GM21825 (cell line): ENCODE data around the gene PLXNC1.
"Not testable (repeated sequence)": the region's sequence is repeated elsewhere in the genome, so short reads cannot be mapped to it uniquely, and the experiment has no call there.

ENCODE experiments used
- ATAC-seq: cut with Tn5 transposase; IDR thresholded peaks from one replicate; pipeline ENCODE4 v1.9.1; 2021; ENCODE audit warnings: mild to moderate bottlenecking, moderate library complexity; ENCODE audit not compliant: unreplicated experiment

Gene PLXNC1

DNA sequence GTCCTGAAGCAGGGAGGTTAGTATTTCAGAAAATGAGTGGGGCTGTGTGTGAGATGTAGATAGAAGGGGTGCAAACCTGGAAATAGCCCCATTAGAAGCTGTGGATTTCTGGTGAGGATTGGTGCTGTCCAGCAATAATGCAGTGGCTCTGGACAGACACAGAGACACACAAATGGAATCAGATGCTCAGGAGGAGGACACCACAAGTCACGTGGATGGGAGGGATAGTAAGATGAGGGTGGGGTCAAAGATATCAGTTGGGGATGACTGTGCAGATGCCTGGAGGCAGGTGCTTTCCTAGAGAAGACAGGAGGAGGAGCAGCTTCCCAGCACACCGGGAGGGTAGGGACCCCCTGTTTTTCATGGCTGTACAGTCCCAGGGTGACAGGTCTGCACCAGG lies 136.5 kb downstream of the PLXNC1 start:
- no peak for ATAC-seq

DNA sequence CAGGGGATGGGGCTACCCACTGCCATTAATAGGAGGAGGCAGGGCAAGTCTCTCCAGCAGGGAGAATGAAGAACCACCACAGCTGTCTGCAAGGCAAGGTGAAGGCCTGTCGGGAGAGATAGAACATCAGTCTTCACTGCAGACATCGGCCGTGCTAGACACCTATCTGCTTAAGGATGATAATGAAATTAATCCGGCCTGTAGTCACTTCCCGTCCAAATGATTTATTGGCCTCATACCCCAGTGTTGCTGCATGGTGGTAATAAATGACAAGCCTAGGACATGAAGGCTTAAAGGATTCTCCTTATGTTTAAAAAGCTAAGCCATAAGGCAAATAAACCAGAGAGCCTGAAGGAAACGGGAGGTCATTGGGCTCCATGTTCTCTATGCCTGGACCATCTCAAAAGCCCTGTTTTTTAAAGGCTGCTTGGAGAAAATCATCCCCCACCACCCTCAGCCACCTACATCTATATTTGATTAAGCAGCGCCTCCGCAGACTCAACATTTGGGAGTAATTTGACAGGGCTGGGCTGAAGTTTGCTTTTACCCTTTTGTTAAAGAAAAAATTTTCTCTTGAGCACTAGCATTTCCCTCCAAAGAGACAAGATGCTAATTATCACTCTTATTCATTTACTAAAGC lies 137.7 kb downstream of the PLXNC1 start:
- ATAC-seq: no peak

DNA sequence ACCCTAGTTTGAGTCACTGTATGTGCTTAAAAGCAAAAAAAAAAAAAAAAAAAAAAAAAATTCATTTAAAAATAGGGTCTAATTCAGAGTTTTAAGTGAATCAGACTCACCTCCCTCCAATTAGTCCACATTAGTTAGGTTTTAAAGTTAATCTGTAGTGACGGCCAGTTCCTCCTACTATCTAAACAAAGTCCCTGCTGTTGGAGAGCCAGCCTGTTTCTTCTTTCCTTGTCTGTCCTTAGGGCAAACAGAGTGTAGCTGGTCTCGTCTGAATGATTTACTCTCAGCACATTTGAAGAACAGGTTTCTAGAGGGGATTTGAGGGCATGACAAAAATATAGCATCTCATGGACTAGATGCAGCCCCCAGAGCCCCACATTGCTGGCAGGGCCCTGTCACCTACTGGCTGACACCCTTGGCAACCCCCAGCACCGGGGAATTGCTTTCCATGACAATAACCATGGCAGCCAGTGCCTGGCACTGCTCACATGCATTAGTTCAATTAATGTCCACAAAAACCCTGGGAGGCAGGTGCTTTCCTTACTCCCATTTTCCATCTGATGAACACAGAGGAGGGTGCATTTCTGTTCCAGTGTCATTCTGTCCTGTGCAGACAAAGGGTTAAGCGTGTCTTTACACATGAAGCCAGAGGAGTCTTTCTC lies 138.3 kb downstream of the PLXNC1 start:
- ATAC-seq: no peak

DNA sequence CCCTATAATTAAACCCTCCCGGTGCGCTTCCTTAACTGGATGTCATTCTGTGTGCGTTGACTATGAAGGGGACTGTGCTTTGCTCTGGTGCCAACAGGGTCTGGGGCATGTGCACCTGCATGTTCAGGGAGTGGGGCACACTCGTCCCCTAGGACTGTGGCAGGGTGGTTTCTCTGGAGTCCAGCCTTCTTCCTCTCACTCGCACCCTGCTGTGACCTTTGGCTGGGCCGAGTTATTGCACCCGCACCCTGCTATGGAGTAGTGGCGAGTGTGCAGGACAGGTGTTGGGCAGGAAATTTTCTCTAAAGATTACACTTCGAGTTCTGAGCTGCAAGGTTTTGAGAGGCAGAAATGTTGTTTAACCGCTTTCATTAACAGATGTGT lies 138.9 kb downstream of the PLXNC1 start:
- no peak for ATAC-seq

DNA sequence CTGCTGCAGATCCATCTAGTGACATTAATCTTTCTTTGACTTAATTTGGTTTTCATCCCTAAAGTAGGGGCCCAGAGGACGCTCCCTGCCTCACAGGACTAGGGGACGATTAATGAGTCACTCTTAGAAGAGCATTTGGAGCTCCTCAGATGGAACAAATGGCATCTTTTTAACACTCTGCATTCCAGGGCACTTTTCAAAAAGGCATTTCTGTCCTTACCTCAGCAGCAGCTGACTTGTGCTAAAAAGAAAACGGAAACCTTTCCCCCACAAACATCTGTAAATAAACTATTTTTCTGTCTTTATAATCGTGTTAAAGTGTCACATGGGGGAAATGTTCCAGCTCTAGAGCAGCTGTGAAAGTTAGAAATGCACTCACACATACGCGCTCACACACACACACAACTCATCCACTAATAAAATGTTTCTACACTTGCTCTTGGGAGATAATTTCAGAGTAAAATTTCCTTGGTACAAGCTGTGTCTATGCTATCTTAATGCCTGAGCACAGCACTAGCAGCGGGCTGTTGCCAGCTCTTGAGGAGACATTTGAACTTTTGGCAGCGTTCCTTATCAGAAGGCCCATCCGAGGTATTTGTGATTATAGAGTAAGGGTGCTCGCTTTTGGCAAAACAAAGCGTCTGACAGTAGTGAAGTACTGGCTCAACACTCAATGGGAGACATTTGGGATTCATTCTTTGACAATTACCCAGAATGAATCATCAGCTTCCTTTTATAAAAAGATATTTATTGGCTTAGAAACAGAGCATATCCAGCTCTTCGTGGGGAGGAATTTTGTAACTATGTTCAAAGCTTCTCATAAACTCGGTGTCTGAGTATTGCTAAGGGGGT lies 141.3 kb downstream of the PLXNC1 start:
- no peak for ATAC-seq

DNA sequence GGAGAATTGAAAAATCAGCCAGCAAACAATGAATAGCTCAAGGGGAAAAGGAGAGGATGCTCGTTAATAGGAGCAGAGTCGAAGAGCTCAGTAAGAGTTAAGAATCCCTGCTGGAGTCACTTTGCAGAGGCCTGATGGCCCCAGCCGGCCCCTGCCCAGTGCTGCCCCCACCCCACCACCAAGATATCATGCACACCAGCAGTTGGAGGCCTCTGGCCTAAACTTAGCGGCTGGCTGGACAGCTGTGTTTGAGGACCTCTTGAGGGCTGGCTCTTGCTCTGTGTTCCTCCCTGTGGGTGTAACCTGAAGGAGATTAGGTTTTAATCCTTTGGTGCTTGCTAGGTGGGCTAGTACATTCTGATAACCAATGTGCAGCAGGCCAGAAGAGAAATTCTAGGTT lies 142.0 kb downstream of the PLXNC1 start:
- ATAC-seq: no peak

DNA sequence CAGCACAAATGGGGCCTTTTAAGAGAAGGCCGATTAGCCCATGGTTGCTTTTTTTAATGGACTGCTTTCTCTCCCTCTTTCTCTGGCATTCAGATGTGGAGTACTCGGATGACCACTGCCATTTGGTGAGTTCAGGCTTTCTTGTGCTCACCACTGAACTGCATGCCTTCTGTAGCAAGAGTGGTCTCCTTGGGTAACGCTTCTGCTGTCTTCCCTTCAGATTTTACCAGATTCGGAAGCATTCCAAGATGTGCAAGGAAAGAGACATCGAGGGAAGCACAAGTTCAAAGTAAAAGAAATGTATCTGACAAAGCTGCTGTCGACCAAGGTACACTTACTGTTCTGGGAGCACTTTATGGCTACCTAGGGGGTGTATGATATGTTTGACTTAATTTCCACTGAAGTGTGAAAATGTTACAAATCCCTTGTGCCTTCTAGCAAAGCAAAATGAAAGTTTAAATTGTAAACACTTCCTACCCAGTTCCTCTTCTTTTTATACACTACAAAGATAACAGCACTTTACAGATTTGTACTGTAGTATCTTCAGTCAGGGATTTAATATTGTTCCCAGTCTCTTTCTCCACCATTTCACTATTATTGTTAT lies 148.8 kb downstream of the PLXNC1 start:
- ATAC-seq: no peak

DNA sequence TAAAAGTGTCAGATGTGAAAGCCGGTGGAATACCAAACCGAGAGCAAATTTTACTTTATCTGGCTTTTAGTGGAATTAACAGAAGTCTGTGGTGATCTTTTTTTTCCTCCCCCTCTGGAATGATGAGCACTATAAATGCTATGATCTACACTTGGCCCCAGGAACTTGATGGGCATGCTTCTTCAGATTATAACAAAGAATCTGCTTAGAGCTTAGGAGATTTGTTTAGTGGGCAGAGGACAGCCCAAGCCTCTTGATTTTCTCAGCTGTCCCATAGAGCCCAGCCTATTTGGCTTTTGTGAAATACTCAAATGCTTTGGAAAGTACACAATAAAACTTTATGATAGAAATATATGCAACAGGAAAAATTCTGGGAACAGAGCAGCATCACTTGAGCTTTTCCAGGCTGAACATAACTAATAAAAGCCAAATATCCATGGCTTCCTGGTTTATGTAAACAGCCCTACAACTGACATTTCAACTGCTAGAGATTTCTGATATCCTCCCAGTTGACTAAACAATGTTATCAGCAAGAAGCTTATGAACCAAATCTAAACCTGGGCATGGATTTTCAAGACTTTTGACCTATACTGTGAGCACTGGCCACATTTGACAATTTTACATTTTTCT lies 149.6 kb downstream of the PLXNC1 start:
- no peak for ATAC-seq

DNA sequence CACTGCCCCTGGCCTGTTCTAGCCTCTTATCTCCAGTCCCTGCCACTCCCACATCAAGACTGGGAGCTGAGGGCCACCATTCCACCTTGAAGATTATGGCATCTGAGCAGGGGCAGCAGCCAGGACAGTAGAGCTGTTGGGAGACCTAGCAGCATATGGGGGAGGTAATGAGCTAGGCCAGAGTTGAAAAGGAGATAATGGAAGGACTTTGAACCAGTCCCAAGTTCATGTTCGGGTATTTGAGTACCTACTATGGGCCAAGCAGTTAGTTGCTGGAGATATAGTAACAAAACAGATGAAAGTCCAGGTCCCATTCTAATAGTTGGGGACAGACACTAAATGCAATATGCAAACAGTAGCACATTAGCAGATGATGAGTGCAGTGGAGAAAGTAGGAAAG lies 151.5 kb downstream of the PLXNC1 start:
- ATAC-seq: no peak

DNA sequence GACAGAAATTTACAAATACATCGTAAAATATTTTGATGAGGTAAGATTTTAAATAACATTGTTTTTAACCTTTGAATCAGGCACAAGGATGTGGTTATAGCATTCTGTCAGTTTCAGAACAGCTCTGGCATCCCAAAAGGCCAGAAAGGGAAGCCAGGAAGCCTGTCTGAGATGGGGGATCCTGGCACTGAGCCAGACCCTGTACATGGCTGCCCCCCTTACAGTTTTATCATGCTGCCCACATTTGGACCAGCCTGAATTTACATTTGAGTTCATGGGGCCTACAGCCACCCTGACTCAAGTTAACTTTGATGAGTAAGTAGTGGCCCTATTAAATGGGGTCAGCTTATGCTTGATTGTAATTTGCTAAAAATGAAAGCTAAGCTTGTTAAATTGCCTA lies 155.6 kb downstream of the PLXNC1 start:
- ATAC-seq: no peak

DNA sequence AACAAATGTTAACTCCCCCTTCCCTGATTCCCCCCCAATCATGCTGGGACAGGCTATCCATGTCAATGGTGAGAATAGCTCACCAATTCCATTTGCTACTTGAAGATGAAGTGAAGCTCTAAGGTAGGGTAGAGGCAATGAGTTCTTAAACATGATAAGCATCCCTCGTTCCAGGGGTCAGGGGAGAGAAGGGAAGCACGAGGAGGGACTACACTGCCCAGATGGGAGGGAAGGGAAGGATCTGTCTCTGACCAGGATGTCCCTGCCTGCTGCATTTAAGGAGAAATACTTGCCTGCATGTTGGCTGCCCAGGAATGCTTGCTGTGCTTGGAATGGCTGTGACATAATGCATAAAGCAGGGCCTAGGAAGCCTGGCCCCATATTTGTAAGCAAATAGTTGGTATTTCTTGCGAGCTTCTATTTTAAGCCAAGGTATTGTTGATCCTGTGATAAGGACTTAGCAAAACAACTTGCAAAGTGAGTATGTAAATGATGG lies 156.2 kb downstream of the PLXNC1 start:
- no peak for ATAC-seq

DNA sequence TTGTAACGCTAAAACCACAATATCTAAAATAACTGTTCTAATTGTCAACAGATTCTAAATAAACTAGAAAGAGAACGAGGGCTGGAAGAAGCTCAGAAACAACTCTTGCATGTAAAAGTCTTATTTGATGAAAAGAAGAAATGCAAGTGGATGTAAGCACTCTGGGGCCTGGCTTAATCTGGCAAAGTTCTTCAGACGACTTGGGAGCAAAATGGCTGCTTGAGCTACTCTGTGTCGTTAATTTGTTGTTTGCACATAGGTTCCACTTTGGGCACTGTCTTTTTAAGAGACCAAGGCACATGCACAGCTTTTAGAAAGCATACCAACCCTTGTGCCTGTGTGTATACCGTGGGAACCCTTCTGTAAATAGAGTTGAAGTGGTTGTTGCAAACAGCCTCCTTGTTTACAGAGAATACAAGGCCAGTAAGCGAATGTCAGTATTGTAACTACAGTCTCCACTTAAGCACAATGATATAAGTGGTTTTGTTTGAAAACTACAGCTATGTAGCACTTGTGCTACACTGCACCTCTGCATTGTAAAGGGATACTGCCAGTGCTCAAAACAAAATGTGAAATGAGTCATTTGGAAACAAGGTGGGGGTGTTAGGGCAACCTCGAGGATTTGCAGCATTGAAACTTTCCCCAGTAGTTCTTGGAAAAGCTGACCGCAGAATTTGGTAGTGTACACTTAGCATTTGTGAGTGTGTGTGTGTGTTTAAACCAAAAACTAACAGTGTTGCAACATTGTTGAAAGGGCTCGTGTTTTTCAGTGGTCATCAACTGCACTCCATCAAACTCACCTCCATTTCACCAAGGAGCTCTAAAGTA lies 157.0 kb downstream of the PLXNC1 start:
- ATAC-seq: peak; percentile 49

DNA sequence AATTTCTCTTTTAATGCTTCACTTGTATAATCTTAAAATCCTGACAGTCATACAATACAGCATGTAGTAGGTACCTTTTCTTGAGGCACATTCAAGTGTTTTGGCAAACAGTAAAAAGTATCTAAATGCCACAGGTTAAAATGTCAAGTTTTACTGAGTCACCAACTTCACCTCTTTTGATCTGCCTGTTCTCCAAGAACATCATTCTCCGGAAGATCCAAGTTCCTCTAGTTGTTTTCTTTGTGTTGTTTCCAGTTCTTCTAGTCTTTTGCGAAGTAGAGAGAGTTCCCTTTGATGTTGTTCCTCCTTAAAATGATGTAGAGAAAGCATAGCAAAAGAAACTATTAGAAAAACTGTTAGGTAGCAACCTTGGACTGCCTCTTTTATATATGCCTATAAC lies 160.2 kb downstream of the PLXNC1 start:
- no peak for ATAC-seq

DNA sequence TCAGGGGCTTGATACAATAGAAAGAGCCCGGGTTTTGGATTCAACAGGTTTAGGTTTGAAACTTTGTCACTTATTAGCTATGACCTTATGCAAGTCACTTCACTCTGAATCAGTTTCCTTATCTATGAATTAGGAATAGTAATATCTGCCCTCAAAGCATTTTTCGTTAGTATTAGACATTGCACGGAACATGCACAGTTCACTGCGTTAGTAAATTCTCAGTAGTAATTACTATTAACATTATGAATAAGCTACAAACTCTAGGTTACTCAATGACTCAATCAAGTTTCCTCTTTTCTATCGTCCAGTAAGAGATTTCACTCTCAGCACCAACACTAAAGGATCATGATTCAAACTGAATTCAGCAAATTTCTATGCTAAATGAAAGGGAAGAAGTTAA lies 161.0 kb downstream of the PLXNC1 start:
- ATAC-seq: peak; percentile 78

DNA sequence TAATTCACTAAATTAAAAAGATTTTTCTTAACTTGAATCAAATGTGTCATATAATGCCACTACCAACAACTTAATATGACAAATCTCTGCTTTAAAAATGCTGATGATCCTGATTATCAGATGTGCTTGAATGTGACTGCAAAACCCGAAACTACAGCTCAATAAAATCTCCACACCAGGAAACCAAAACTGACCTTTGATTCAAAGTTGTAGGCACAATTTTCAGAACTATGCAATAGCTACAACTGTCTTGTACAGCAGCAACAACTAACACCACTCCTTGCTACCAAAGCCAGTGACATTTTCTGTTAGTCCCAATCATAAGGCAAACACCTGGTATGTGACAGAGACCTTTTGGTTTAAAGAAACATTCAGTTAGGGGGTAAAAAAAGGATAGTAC lies 164.0 kb downstream of the PLXNC1 start:
- ATAC-seq: no peak

DNA sequence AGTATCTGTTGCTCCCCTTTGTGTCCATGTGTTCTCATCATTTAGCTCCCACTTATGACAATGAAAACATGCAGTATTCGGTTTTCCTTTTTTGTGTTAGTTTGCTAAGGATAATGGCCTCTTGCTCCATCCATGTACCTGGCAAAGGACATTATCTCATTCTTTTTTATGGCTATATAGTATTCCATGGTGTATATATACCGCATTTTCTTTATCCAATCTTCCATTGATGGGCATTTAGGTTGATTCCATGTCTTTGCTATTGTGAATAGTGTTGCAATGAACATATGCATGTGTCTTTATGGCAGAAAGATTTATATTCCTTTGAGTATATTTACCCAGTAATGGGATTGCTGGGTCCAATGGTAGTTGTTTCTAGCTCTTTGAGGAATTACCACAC lies 168.2 kb downstream of the PLXNC1 start:
- ATAC-seq: not testable (repeated sequence)

DNA sequence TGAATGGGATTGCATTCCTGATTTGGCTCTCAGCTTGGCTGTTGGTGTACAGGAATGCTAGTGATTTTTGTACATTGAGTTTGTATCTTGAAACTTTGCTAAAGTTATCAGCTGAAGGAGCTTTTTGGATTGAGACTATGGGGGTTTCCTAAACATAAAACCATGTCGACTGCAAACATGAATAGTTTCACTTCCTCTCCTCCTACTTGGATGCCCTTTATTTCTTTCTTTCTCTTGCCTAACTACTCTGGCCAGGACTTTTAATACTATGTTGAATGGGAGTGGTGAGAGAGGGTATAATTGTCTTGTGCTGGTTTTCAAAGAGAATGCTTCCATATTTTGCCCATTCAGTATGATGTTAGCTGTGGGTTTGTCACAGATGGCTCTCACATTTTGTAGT lies 169.8 kb downstream of the PLXNC1 start:
- ATAC-seq: no peak

DNA sequence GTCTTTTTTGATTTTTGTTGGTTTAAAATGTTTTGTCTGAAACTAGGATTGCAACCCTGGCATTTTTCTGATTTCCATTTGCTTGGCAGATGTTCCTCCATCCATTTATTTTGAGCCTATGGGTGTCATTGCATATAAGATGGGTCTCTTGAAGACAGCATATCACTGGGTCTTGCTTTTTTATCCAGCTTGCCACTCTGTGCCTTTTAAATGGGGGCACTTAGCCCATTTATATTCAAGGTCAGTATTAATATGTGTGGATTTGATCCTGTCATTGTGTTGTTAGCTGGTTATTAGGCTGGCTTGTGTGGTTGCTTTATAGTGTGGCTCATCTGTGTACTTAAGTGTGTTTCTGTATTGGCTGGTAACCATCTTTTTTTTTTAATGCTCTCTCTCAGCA lies 171.7 kb downstream of the PLXNC1 start:
- ATAC-seq: no peak

DNA sequence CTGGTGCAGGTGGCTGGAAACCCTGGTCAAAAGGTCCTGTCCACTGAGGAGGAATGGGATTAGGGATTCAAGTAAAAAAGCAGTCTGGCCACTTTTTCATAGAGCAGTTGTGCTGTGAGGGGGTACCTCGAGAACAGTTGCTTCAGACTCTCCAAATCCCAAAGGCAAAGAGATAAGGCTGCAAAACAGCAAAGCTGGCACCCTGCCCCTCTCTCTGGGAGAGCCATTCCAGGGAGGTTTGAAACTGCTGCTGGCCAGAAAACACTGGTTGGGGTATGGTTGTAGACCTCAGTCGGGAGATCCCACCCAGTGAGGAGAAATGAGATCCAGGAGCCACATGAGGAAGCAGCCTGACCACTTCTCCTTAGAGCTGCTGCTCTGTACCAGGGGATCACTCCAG lies 174.0 kb downstream of the PLXNC1 start:
- ATAC-seq: no peak

DNA sequence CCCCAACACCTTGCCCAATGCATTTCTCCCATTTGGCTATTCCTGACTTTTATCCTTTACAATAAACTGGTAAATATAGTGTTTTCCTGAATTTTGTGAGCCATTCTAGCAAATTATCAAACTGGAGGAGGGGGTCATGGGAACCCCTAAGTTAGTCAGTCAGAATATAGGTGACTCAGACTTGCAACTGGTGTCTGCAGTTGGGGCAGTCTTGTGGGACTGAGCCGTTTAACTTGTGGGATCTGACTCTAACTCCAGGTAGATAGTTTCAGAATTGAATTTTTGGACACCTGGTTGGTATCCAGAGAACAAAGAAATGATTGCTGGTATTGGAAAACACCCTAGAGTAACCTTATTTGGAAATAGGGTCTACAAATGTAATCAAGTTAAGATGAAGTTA lies 177.9 kb downstream of the PLXNC1 start:
- no peak for ATAC-seq
